ENCODE results near the gene SLC1A7. TPM values are rescaled to one million over a fixed set of nuclear protein-coding genes. Genes with fewer than 3 reads are reported as not detected.
A peak's percentile ranks its signal among the peaks of the same experiment; 100 is the strongest.

The SLC1A7 gene
- total and polyA plus RNA-seq, 2 of the 13 experiments (the other 11 are each of a cell fraction or from before 2014, with no cell fraction given), result 0.04 to 2.0 TPM

- TF ChIP-seq ZNF781 (CRISPR knock-in tag; IDR thresholded peaks at IDR 0.05; ENCODE audit: borderline replicate concordance, not compliant biosample characterization) (no peak), ZNF317 (CRISPR knock-in tag; IDR thresholded peaks at IDR 0.05) (no peak), ZSCAN20 (CRISPR knock-in tag; IDR thresholded peaks at IDR 0.05; ENCODE audit: borderline replicate concordance) (no peak), JUNB (CRISPR knock-in tag; IDR thresholded peaks at IDR 0.05; ENCODE audit: borderline replicate concordance) (peak; percentile 95), ZBTB26 (CRISPR knock-in tag; IDR thresholded peaks at IDR 0.05; ENCODE audit: borderline replicate concordance) (peak; percentile 54; the same call in 1 of the 2 replicates), MZF1 (CRISPR knock-in tag; IDR thresholded peaks at IDR 0.05; ENCODE audit: borderline replicate concordance) (peak; percentile 78; the same call in 1 of the 2 replicates), MLLT10 (CRISPR knock-in tag; IDR thresholded peaks at IDR 0.05) (no peak), PRMT3 (CRISPR knock-in tag; IDR thresholded peaks at IDR 0.05; ENCODE audit: borderline replicate concordance, low read depth) (no peak), ZNF552 (CRISPR knock-in tag; IDR thresholded peaks at IDR 0.05; ENCODE audit: borderline replicate concordance) (peak; percentile 31; the same call in 1 of the 2 replicates), NCOA2 (CRISPR knock-in tag; IDR thresholded peaks at IDR 0.05) (peak; percentile 72), ZIK1 (CRISPR knock-in tag; IDR thresholded peaks at IDR 0.05; ENCODE audit: borderline replicate concordance, low read depth) (no peak), SUZ12 (IDR thresholded peaks at IDR 0.05; ENCODE audit: low read depth, low read length) (no peak), ZNF747 (CRISPR knock-in tag; IDR thresholded peaks at IDR 0.05; ENCODE audit: borderline replicate concordance) (peak; percentile 86), ZNF670 (CRISPR knock-in tag; IDR thresholded peaks at IDR 0.05; ENCODE audit: borderline replicate concordance) (peak; percentile 83; the same call in 1 of the 2 replicates), ZC3H4 (CRISPR knock-in tag; IDR thresholded peaks at IDR 0.05; ENCODE audit: borderline replicate concordance) (no peak), ZNF18 (CRISPR knock-in tag; IDR thresholded peaks at IDR 0.05; ENCODE audit: insufficient replicate concordance) (peak; percentile 85), ZNF549 (CRISPR knock-in tag; IDR thresholded peaks at IDR 0.05) (peak; percentile 64; the same call in 1 of the 2 replicates), KAT8 (CRISPR knock-in tag; IDR thresholded peaks at IDR 0.05) (peak; percentile 64), PAWR (CRISPR knock-in tag; IDR thresholded peaks at IDR 0.05; ENCODE audit: borderline replicate concordance) (no peak), ZNF12 (CRISPR knock-in tag; IDR thresholded peaks at IDR 0.05) (no peak), THAP11 (CRISPR knock-in tag; IDR thresholded peaks at IDR 0.05) (peak; percentile 77), JUND (CRISPR knock-in tag; IDR thresholded peaks at IDR 0.05) (peak; percentile 98), KDM6A (CRISPR knock-in tag; IDR thresholded peaks at IDR 0.05; ENCODE audit: low read depth) (peak; percentile 91), MAFF (IDR thresholded peaks at IDR 0.05; ENCODE audit: low read depth, low read length) (no peak), TFDP1 (CRISPR knock-in tag; IDR thresholded peaks at IDR 0.05; ENCODE audit: borderline replicate concordance) (peak; percentile 7; the same call in 1 of the 2 replicates), ZBTB21 (CRISPR knock-in tag; IDR thresholded peaks at IDR 0.05) (no peak), ZNF614 (CRISPR knock-in tag; IDR thresholded peaks at IDR 0.05; ENCODE audit: borderline replicate concordance) (peak; percentile 61; the same call in 1 of the 2 replicates)
Observed at GRCh38 chr1:53121319-53122172, 20.9 kb downstream of the SLC1A7 start (continued).

Data from HepG2 (cell line).